ENCODE results near the gene MED4. TPM values are rescaled to one million over a fixed set of nuclear protein-coding genes. Genes with fewer than 3 reads are reported as not detected.
A peak's percentile ranks its signal among the peaks of the same experiment; 100 is the strongest.

The MED4 gene
- total RNA-seq, 1 donor = 26.1 TPM

DNA sequence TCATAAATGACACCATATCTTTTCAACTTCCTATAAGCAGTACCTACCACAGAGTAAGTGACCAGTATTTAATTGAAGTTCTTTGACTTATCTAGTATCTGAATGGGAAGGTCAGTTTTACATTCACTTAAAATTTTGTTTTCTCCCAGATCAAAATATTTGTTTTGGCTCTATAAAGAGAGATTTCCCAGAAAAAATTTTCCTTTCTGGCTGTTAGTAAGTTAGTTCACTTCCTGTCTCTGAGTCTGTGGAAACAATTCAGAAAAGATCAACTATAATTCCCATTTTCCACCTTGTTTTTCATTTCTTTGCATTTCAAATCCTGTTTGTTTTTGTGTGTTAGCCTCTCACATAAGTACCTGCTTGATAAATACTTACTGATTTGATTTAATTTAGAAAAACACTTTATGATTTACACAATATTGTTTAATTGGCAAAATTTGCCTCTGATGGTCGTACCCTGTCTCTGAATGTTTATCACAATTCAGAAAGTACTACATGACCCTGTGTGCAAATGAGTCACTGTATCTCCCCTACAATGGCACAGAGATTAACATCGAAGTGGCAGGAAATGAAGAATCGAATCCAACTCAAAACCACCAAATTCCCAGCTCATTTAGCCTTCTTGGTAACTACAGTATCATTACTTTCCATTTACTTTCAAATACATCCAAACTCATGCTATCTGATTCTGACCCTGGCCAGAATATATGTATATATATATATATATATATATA is 15.4 kb upstream of the MED4 start:
- Histone ChIP-seq H3K79me2 (ENCODE audit: insufficient read depth, low read length) (no peaks in the 10 kb centered on the region), H3K4me1 (ENCODE audit: insufficient read depth, low read length) (peaks cover 14% of the 10 kb centered on the region), H4K20me1 (ENCODE audit: insufficient read depth, low read length) (no peaks in the 10 kb centered on the region), H3K27ac (ENCODE audit: low read depth, low read length) (no peak overlapping the region), H3K27me3 (ENCODE audit: insufficient read depth, low read length) (no peaks in the 10 kb centered on the region), H3K9me3 (ENCODE audit: low read depth, low read length) (no peaks in the 10 kb centered on the region), H3K4me3 (ENCODE audit: insufficient read depth, low read length) (peak overlapping the region; percentile 25), H3K4me2 (ENCODE audit: insufficient read depth, low read length) (peak overlapping the region; percentile 66), H3K36me3 (ENCODE audit: insufficient read depth, low read length) (no peaks in the 10 kb centered on the region), H2AFZ (ENCODE audit: low read length) (peak overlapping the region; percentile 72)
- TF ChIP-seq, protein P1, sequence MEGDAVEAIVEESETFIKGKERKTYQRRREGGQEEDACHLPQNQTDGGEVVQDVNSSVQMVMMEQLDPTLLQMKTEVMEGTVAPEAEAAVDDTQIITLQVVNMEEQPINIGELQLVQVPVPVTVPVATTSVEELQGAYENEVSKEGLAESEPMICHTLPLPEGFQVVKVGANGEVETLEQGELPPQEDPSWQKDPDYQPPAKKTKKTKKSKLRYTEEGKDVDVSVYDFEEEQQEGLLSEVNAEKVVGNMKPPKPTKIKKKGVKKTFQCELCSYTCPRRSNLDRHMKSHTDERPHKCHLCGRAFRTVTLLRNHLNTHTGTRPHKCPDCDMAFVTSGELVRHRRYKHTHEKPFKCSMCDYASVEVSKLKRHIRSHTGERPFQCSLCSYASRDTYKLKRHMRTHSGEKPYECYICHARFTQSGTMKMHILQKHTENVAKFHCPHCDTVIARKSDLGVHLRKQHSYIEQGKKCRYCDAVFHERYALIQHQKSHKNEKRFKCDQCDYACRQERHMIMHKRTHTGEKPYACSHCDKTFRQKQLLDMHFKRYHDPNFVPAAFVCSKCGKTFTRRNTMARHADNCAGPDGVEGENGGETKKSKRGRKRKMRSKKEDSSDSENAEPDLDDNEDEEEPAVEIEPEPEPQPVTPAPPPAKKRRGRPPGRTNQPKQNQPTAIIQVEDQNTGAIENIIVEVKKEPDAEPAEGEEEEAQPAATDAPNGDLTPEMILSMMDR (IDR thresholded peaks at IDR 0.05; ENCODE audit: extremely low read depth, low read depth, low read length) = no peak
- peak; percentile 68 for DNase-seq (ENCODE audit: insufficient read length, low spot score, missing footprints)

DNA sequence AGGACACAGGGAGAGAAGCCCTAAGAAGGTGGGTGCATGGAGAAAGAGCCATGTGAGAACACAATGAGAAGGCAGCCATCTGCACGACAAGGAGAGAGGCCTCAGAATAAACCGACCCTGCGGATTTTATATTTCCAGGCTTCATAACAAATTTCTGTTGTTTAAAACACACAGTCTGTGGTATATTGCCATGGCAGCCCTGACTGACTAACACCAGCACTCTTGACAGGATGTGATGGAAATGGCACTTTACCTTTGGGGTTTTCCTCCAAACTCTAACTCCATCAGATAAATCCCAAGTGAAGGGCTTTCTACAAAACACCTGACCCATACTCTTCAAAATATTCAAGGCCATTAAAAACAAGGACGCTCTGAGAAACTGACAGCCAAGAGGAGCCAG is 13.2 kb upstream of the MED4 start:
- no peak overlapping the region for H2AFZ ChIP-seq (ENCODE audit: low read length)
- H3K4me3 ChIP-seq (ENCODE audit: insufficient read depth, low read length) = no peak overlapping the region
- no peak for DNase-seq (ENCODE audit: insufficient read length, low spot score, missing footprints)
- H3K79me2 ChIP-seq (ENCODE audit: insufficient read depth, low read length) = no peaks in the 10 kb centered on the region
- no peaks in the 10 kb centered on the region for H3K36me3 ChIP-seq (ENCODE audit: insufficient read depth, low read length)
- H4K20me1 ChIP-seq (ENCODE audit: insufficient read depth, low read length) = no peaks in the 10 kb centered on the region
- H3K4me2 ChIP-seq (ENCODE audit: insufficient read depth, low read length) = no peak overlapping the region
- H3K4me1 ChIP-seq (ENCODE audit: insufficient read depth, low read length) = peaks cover 14% of the 10 kb centered on the region
- H3K9me3 ChIP-seq (ENCODE audit: low read depth, low read length) = no peaks in the 10 kb centered on the region
- TF ChIP-seq, protein P1 (IDR thresholded peaks at IDR 0.05; ENCODE audit: extremely low read depth, low read depth, low read length) = no peak
- H3K27me3 ChIP-seq (ENCODE audit: insufficient read depth, low read length) = no peaks in the 10 kb centered on the region
- no peak overlapping the region for H3K27ac ChIP-seq (ENCODE audit: low read depth, low read length)

DNA sequence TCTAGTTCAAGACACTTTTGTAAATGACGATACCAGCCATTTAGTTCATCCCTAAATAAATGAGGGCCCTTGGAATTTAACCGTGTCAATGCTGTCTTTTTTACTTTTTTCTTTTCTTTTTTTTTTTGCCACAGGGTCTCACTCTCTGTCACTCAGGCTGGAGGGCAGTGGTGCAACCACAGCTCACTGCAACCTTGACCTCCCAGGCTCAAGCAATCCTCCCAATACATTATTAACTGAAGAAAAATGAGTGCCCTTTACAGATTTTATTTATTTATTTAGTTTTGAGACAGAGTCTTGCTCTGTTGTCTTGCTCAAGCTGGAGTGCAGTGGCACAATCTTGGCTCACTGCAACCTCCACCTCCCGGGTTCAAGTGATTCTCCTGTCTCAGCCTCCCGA is 2.9 kb upstream of the MED4 start:
- peaks cover 10% of the 10 kb centered on the region for H3K4me1 ChIP-seq (ENCODE audit: insufficient read depth, low read length)
- TF ChIP-seq, protein P1 (IDR thresholded peaks at IDR 0.05; ENCODE audit: extremely low read depth, low read depth, low read length) = no peak
- H3K4me3 ChIP-seq (ENCODE audit: insufficient read depth, low read length) = no peak overlapping the region
- peaks cover 10% of the 10 kb centered on the region for H4K20me1 ChIP-seq (ENCODE audit: insufficient read depth, low read length)
- H3K4me2 ChIP-seq (ENCODE audit: insufficient read depth, low read length) = no peak overlapping the region
- no peak for DNase-seq (ENCODE audit: insufficient read length, low spot score, missing footprints)
- peaks cover 3% of the 10 kb centered on the region for H3K27me3 ChIP-seq (ENCODE audit: insufficient read depth, low read length)
- H3K36me3 ChIP-seq (ENCODE audit: insufficient read depth, low read length) = no peaks in the 10 kb centered on the region
- H3K79me2 ChIP-seq (ENCODE audit: insufficient read depth, low read length) = peaks cover 22% of the 10 kb centered on the region
- H3K9me3 ChIP-seq (ENCODE audit: low read depth, low read length) = no peaks in the 10 kb centered on the region
- H3K27ac ChIP-seq (ENCODE audit: low read depth, low read length) = no peak overlapping the region
- H2AFZ ChIP-seq (ENCODE audit: low read length) = no peak overlapping the region

DNA sequence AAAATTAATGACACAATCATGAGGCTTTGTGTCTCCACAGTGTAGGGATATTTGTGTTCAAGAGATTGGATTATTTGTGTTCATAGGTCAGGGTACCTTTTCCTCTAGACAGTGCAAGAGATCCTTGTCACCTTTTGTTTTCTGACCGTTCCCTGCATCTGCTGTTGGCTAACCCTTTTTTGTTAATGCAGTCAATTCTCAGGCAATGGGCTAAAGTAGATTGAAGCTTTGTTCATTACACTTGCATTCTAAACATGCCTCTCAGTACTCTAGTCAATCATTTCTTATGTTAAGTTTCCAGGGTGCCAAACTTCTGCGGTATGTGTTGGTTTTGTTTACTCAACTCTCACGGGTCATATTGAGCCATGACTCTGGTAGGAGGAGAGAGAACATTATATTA is 1.8 kb upstream of the MED4 start:
- H3K79me2 ChIP-seq (ENCODE audit: insufficient read depth, low read length) = peaks cover 33% of the 10 kb centered on the region
- no peaks in the 10 kb centered on the region for H3K36me3 ChIP-seq (ENCODE audit: insufficient read depth, low read length)
- no peak overlapping the region for H3K4me2 ChIP-seq (ENCODE audit: insufficient read depth, low read length)
- H3K4me1 ChIP-seq (ENCODE audit: insufficient read depth, low read length) = peaks cover 10% of the 10 kb centered on the region
- H2AFZ ChIP-seq (ENCODE audit: low read length) = peak overlapping the region; percentile 42
- DNase-seq (ENCODE audit: insufficient read length, low spot score, missing footprints) = no peak
- H3K27ac ChIP-seq (ENCODE audit: low read depth, low read length) = no peak overlapping the region
- H3K27me3 ChIP-seq (ENCODE audit: insufficient read depth, low read length) = peaks cover 3% of the 10 kb centered on the region
- no peaks in the 10 kb centered on the region for H3K9me3 ChIP-seq (ENCODE audit: low read depth, low read length)
- no peak overlapping the region for H3K4me3 ChIP-seq (ENCODE audit: insufficient read depth, low read length)
- TF ChIP-seq, protein P1 (IDR thresholded peaks at IDR 0.05; ENCODE audit: extremely low read depth, low read depth, low read length) = no peak
- peaks cover 19% of the 10 kb centered on the region for H4K20me1 ChIP-seq (ENCODE audit: insufficient read depth, low read length)

Data from osteoblast (primary cell).